Fibroblast of lung (primary cell): ENCODE data around the gene PDGFC. TPM values are rescaled to one million over a fixed set of nuclear protein-coding genes. Genes with fewer than 3 reads are reported as not detected.

Experiments
- DNase-seq, 2 donors: peaks; one replicate each; pipeline versions ENCODE4 v3.0.0 to v3.0.0-alpha.2; 2010; ENCODE audit warnings: low read depth in 2 of 2
- H2AFZ ChIP-seq: 2 replicates; pipeline ENCODE4 v1.5.1; 2012; ENCODE audit warnings: low read length, control low read depth, inconsistent platforms
- H3K27ac ChIP-seq: 2 replicates; pipeline ENCODE4 v1.5.1; 2011; ENCODE audit warnings: low read length, control low read depth; ENCODE audit not compliant: insufficient read depth
- H3K27me3 ChIP-seq: 2 replicates; pipeline ENCODE4 v1.5.1; 2011; ENCODE audit warnings: mild to moderate bottlenecking, low read length; ENCODE audit not compliant: control insufficient read depth, insufficient read depth
- H3K36me3 ChIP-seq: 2 replicates; pipeline ENCODE4 v1.5.1; 2011; ENCODE audit warnings: low read length; ENCODE audit not compliant: control insufficient read depth, insufficient read depth
- H3K4me1 ChIP-seq: 2 replicates; pipeline ENCODE4 v1.5.1; 2011; ENCODE audit warnings: low read length; ENCODE audit not compliant: control insufficient read depth, insufficient read depth; ENCODE audit errors: extremely low read depth
- H3K4me2 ChIP-seq: 2 replicates; pipeline ENCODE4 v1.5.1; 2011; ENCODE audit warnings: low read length, control low read depth; ENCODE audit not compliant: insufficient read depth; ENCODE audit errors: extremely low read depth
- H3K4me3 ChIP-seq, 4 experiments: fragments of 200-600 bp in 1 of 4; sonication (generic) in 1 of 4; replicated peaks in 1 of 4; 2 replicates each; pipeline ENCODE4 v1.5.1; 2011 to 2016; ENCODE audit warnings: low read length in 4 of 4, low read depth in 3 of 4, mild to moderate bottlenecking in 3 of 4, control low read depth in 2 of 4, inconsistent platforms in 1 of 4, mixed read lengths in 1 of 4; ENCODE audit not compliant: insufficient read depth in 1 of 4; ENCODE audit errors: control extremely low read depth in 1 of 4
- H3K79me2 ChIP-seq: 2 replicates; pipeline ENCODE4 v1.5.1; 2012; ENCODE audit warnings: mild to moderate bottlenecking, low read length, inconsistent platforms; ENCODE audit not compliant: control insufficient read depth, insufficient read depth
- H3K9ac ChIP-seq: 2 replicates; pipeline ENCODE4 v1.5.1; 2011; ENCODE audit warnings: mild to moderate bottlenecking, low read length, control low read depth; ENCODE audit not compliant: insufficient read depth
- H3K9me3 ChIP-seq: 2 replicates; pipeline ENCODE4 v1.5.1; 2012; ENCODE audit warnings: low read depth, low read length; ENCODE audit not compliant: control insufficient read depth, insufficient read depth
- H4K20me1 ChIP-seq: 2 replicates; pipeline ENCODE4 v1.5.1; 2011; ENCODE audit warnings: low read length; ENCODE audit not compliant: control insufficient read depth, insufficient read depth; ENCODE audit errors: extremely low read depth
- EZH2 ChIP-seq: IDR thresholded peaks from 2 replicates; pipeline ENCODE4 v1.5.1; 2012; ENCODE audit warnings: low read length, control low read depth, mild to moderate bottlenecking; ENCODE audit errors: missing control alignments
- polyA plus RNA-seq, 2 donors: library from polyadenylated mRNA; depleted of rRNA in 1 of 2; stranded (reverse) in 1 of 2; unstranded in 1 of 2; fragments of >200 nt; gene quantifications; 2 replicates each; pipeline ENCODE4 v1.2.1, GENCODE V29; 2011 to 2012; ENCODE audit warnings: missing spikeins in 1 of 2
- total RNA-seq: library from RNA; depleted of rRNA; stranded (reverse); fragments of >200 nt; gene quantifications from 2 replicates; pipeline ENCODE4 v1.2.1, GENCODE V29; 2014
- TF ChIP-seq, protein P1 (sequence below), 2 donors: IDR thresholded peaks in 1 of 2; conservative IDR thresholded peaks in 1 of 2; 1 replicate in 1 of 2; 2 replicates in 1 of 2; pipeline ENCODE4 v1.5.1; 2011 to 2012; ENCODE audit warnings: low read length in 2 of 2, control low read depth in 1 of 2, inconsistent platforms in 1 of 2, low read depth in 1 of 2, mild to moderate bottlenecking in 1 of 2

The PDGFC gene
- total and polyA plus RNA-seq, 2 donors (not counting 1 experiment from before 2014, with no cell fraction given): 43.4 to 103 TPM

DNA sequence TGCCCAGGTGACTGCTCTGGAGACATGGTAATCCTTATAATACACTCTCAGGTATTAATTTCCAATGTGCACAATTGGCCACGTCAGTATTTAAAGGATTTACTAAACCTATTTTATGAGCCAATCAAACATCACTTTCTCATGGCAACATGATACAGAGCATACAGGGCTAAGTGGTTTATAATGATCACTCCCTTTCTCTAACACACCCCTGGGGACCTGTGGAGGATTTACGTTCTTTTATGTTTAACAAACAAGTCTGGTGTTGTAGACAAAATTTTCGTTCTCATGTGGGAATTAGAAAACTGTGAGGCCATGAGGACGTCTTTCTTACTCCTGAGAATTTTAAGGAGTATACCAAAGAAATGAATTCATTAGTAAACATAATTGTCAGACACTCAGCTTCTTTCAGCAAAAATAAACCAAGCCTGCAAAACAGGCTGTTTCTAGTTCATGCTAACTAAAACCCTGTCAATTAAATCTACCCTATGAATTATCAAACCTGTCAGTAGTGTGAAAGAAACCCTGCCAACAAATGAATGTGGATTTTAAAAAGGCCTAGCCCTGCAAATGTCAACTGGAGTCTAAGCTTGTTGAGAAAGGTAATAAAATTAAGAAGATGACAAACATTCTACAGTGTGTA lies 155.8 kb downstream of the PDGFC start:
- Histone ChIP-seq H3K4me2 (no peak overlapping the region), H3K9ac (no peak overlapping the region), H3K79me2 (peaks cover 12% of the 10 kb centered on the region), H3K9me3 (no peaks in the 10 kb centered on the region), H2AFZ (no peak overlapping the region), H3K36me3 (no peaks in the 10 kb centered on the region), H3K27me3 (no peaks in the 10 kb centered on the region), H3K27ac (no peak overlapping the region), H3K4me1 (no peaks in the 10 kb centered on the region), H3K4me3 (no peak overlapping the region), H4K20me1 (no peaks in the 10 kb centered on the region)
- no peak for DNase-seq
- TF ChIP-seq, protein P1, sequence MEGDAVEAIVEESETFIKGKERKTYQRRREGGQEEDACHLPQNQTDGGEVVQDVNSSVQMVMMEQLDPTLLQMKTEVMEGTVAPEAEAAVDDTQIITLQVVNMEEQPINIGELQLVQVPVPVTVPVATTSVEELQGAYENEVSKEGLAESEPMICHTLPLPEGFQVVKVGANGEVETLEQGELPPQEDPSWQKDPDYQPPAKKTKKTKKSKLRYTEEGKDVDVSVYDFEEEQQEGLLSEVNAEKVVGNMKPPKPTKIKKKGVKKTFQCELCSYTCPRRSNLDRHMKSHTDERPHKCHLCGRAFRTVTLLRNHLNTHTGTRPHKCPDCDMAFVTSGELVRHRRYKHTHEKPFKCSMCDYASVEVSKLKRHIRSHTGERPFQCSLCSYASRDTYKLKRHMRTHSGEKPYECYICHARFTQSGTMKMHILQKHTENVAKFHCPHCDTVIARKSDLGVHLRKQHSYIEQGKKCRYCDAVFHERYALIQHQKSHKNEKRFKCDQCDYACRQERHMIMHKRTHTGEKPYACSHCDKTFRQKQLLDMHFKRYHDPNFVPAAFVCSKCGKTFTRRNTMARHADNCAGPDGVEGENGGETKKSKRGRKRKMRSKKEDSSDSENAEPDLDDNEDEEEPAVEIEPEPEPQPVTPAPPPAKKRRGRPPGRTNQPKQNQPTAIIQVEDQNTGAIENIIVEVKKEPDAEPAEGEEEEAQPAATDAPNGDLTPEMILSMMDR (conservative IDR thresholded peaks at IDR 0.05 in 1 of 2, IDR thresholded peaks at IDR 0.05 in 1 of 2; ENCODE audit: low read depth in 1 of 2, low read length in 2 of 2): no peak
- no peak for TF ChIP-seq EZH2

DNA sequence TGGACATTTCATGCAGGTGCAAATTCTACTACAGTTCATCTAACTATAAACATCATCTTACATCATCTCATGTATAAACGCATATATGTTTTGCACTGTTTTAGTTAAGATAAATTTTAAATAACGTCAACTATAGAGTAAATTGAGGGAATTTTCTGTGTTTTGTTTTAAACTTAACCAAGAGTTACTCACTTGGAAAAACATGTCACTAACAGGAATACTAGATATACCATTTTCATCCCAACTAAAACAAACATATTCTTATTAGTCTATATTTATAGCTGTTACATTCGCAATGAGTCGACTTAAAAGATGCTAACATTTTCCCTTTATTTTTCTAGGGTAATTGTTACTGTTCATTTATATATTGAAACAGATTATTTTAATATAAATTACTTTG lies 159.6 kb downstream of the PDGFC start:
- Histone ChIP-seq H3K27ac (no peak overlapping the region), H4K20me1 (no peaks in the 10 kb centered on the region), H3K9ac (no peak overlapping the region), H3K27me3 (no peaks in the 10 kb centered on the region), H3K4me2 (no peak overlapping the region), H3K4me1 (no peaks in the 10 kb centered on the region), H3K79me2 (peaks cover 11% of the 10 kb centered on the region), H3K9me3 (no peaks in the 10 kb centered on the region), H3K4me3 (no peak overlapping the region), H3K36me3 (no peaks in the 10 kb centered on the region), H2AFZ (no peak overlapping the region)
- DNase-seq: no peak
- no peak for TF ChIP-seq EZH2
- TF ChIP-seq, protein P1 (conservative IDR thresholded peaks at IDR 0.05 in 1 of 2, IDR thresholded peaks at IDR 0.05 in 1 of 2; ENCODE audit: low read depth in 1 of 2, low read length in 2 of 2): no peak

DNA sequence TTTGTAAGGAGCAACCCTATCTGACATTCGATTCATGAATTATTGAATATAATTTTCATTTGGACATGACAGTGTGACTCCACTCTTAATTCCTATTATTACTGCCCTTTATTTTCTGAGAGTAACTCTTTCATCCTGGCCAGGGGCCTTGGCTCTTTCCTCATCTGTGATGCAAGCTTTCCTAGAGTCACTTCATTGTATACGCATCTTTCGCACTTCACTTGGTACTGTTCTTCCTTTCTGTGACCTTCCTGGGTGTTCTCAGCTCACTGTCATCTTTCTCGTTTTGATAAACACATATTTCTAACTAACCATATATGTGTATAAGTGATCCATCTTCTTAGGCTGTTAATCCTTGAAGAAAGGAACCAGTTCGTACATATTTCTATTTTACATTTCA lies 160.3 kb downstream of the PDGFC start:
- TF ChIP-seq, protein P1 (conservative IDR thresholded peaks at IDR 0.05 in 1 of 2, IDR thresholded peaks at IDR 0.05 in 1 of 2; ENCODE audit: low read depth in 1 of 2, low read length in 2 of 2): no peak
- no peak for TF ChIP-seq EZH2
- no peak overlapping the region for H2AFZ ChIP-seq
- peaks cover 11% of the 10 kb centered on the region for H3K79me2 ChIP-seq
- H4K20me1 ChIP-seq: no peaks in the 10 kb centered on the region
- no peak overlapping the region for H3K4me2 ChIP-seq
- DNase-seq: no peak
- H3K27me3 ChIP-seq: no peaks in the 10 kb centered on the region
- H3K36me3 ChIP-seq: no peaks in the 10 kb centered on the region
- no peak overlapping the region for H3K4me3 ChIP-seq
- H3K9me3 ChIP-seq: no peaks in the 10 kb centered on the region
- H3K4me1 ChIP-seq: no peaks in the 10 kb centered on the region
- no peak overlapping the region for H3K9ac ChIP-seq
- no peak overlapping the region for H3K27ac ChIP-seq
